Choroid plexus epithelial cell (primary cell): Measurements from ENCODE around the gene ARHGAP23.

Source experiments
- DNase-seq: peaks from one replicate; pipeline ENCODE4 v3.0.0-alpha.2; 2010; ENCODE audit warnings: low read depth
- H3K4me3 ChIP-seq: 2 replicates; pipeline ENCODE4 v1.5.1; 2011; ENCODE audit warnings: low read depth, mild to moderate bottlenecking, control low read depth, low read length, moderate library complexity
- CTCF ChIP-seq: conservative IDR thresholded peaks from 2 replicates; pipeline ENCODE4 v1.5.1; 2011; ENCODE audit warnings: low read depth, mild to moderate bottlenecking, control low read depth, inconsistent platforms, low read length, moderate library complexity

ARHGAP23 gene

GRCh38 chr17:38546396-38546795, 118.1 kb downstream of the ARHGAP23 start:
- no peak overlapping the region for H3K4me3 ChIP-seq
- DNase-seq: no peak
- TF ChIP-seq CTCF: no peak

DNA sequence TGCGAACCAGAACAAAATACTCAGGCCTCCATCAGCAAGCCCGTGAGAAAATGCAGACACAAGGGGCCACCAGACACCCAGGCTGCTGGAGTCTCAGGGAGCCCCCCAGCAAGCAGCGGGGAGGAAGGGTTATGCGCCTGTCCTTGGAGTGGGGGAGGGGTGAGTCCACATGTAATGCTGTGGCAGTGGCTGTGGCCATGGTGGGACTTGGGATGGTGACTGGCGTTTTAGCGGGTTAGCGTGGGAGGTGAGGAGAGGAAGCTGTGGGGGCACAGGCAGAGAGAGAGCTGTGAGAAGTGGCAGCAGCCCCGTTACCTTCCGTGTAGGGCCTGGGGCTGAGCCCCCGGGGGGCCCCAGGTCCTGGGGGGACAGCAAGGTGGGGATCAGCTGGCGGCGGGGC, 119.2 kb downstream of the ARHGAP23 start:
- no peak overlapping the region for H3K4me3 ChIP-seq

DNA sequence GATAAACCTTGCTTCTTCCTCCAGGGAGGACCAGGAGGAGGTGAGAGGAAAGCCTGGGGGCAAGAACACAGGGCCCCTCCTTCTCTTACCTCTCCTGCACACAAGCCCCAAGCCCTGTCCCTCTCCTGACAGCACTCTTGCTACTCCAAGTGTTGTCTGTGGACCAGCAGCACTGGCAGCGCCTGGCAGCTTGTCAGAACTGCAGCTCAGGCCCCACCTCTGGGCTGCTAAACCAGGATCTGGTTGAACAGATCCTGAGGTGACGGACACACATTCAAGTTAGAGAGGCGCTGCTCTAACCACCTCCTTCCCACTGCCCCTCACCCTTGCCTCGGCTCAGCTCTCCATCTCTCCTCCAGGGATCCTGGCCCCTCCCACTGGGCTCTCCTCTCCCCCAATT, 121.0 kb downstream of the ARHGAP23 start:
- no peak overlapping the region for H3K4me3 ChIP-seq
- no peak for TF ChIP-seq CTCF

More for the DNA sequence above, 119.2 kb downstream of the ARHGAP23 start:
- TF ChIP-seq CTCF: no peak
- DNase-seq: no peak

GRCh38 chr17:38550661-38551060, 122.4 kb downstream of the ARHGAP23 start:
- TF ChIP-seq CTCF: no peak
- no peak for DNase-seq
- H3K4me3 ChIP-seq: no peak overlapping the region

More for the DNA sequence above, 121.0 kb downstream of the ARHGAP23 start:
- DNase-seq: no peak

DNA sequence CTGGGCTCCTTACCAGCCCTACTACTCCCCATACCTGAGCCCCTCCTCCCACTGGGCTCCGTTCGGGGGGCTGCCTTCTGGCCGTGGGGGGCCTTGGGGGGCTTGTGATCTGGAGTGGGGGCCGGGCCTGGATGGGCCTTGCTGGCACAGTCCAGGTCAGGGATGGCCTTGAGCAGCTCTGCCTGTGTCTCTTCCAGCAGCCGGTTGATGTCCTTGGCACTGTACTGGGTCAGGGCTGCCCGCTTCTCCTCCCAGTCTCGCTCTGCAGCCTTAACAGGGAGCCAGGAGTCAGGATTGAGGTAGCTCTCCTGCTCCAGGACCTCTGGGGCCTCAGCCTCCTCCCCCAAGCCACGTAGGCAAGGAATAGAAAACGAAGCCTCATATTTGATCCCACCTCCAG, 122.9 kb downstream of the ARHGAP23 start:
- DNase-seq: no peak
- no peak overlapping the region for H3K4me3 ChIP-seq
- TF ChIP-seq CTCF: no peak

DNA sequence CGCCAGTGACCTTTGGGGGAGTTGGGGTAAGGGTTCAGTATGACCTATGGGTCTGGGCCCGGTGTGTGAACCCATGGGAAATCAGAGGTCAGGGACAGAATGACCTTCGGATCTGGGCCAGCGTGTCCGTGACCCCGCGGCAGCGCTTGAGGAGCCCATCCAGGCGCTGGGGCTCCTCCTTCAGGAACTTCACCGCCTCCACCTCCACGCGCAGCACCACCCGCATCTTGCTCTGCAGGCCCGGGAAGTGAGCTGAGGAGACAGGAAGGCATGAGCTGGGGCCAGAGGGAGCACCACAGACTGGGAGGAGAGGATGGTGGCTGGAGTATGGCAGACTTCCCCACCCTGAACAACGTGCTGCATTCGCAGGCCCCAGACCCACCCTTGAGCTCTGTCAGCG, 124.1 kb downstream of the ARHGAP23 start:
- no peak for DNase-seq
- TF ChIP-seq CTCF: no peak
- no peak overlapping the region for H3K4me3 ChIP-seq

- TF ChIP-seq CTCF: no peak
Measured at GRCh38 chr17:38554430-38555350, 126.4 kb downstream of the ARHGAP23 start.

More at GRCh38 chr17:38554430-38555350, 126.4 kb downstream of the ARHGAP23 start:
- no peak overlapping the region for H3K4me3 ChIP-seq
- DNase-seq: peak; percentile 43
